Fibroblast of upper back skin (primary cell): ENCODE results near the gene ATOH7.
"Not testable (repeated sequence)": the region's sequence is repeated elsewhere in the genome, so short reads cannot be mapped to it uniquely, and the experiment has no call there.

Source experiments
- DNase-seq: peaks from one replicate; pipeline ENCODE4 v3.0.0-alpha.2; 2013

The ATOH7 gene

GRCh38 chr10:68231817-68232251, at the start of gene ATOH7:
ATOH7 (minus strand) TSS chr10:68232113; CDS start chr10:68231677, 436 bp downstream.
- DNase-seq = no peak

GRCh38 chr10:68280758-68281157, 48.8 kb upstream of the ATOH7 start:
- no peak for DNase-seq

- not testable (repeated sequence) for DNase-seq
These were observed 47.2 kb upstream of the ATOH7 start for GRCh38 chr10:68278906-68279753.

- not testable (repeated sequence) for DNase-seq
These were observed 45.9 kb upstream of the ATOH7 start for GRCh38 chr10:68277814-68278213.

GRCh38 chr10:68276224-68276623, 44.3 kb upstream of the ATOH7 start:
- no peak for DNase-seq

GRCh38 chr10:68275600-68276126, 43.8 kb upstream of the ATOH7 start:
- DNase-seq = no peak

GRCh38 chr10:68272833-68273232, 40.9 kb upstream of the ATOH7 start:
- DNase-seq = no peak

DNA sequence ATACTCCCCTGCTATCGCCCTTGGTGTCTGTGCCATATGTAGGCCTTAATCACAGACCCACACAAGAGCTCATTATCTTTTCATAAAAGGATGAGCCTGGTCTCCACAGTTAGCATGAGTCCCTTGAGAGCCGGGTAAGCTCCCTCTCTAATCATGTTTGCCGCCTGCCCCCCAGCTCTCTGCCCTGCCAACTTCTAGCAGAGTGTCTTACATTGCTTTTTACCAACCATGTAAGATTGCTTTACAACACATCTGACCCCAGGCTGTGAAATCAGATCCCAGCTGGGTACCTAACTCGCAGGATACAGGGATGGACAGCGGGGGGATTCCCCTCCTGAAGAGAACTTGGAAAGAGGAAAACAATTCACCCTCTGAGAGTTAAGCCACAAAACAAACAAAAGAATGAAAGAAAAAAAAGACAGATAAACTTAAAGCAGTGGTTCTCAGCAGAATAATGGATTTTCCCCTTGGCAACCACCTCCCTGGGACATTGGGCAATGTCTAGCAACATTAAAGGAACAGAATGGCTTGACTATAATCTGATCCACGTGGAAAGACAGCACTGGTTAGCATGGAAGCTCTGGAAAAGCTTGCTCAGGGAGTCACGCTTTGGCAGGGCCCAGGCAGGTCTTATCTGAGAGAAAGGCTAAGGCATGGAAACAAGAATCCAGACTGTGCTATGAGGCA, 39.4 kb upstream of the ATOH7 start:
- no peak for DNase-seq

DNA sequence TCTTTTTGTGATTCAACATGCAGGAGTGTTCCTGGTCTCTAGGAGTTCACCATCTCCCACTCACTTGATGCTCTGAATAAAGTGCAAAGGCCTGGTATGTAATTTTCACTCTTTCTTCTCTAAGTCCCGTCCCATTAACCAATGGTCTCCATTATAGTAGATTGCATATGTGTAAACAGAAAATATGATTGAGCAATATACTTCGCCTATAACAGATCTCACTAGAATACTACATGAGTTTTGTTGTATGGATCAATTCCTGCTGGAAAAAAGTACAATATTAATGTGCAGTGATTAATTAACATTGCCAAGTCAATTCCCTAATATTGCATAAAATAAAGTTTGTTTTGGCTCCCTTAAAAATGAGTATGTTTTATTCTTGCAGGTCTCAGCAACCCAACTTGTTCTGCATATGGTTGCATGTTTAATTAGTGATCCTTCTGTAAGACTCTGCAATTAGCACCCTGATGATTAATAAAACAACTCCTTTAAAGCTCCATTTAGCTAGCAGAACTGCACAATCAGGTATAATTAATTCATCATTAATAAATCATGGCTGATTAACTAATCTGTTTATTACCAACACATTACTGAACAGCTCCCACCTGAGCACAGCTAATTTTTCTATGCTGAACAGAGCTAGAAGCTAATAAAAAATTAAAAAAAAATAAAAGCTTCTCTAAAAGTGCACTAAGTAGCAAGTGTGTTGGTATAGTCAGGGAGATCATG, 37.8 kb upstream of the ATOH7 start:
- DNase-seq = no peak

DNA sequence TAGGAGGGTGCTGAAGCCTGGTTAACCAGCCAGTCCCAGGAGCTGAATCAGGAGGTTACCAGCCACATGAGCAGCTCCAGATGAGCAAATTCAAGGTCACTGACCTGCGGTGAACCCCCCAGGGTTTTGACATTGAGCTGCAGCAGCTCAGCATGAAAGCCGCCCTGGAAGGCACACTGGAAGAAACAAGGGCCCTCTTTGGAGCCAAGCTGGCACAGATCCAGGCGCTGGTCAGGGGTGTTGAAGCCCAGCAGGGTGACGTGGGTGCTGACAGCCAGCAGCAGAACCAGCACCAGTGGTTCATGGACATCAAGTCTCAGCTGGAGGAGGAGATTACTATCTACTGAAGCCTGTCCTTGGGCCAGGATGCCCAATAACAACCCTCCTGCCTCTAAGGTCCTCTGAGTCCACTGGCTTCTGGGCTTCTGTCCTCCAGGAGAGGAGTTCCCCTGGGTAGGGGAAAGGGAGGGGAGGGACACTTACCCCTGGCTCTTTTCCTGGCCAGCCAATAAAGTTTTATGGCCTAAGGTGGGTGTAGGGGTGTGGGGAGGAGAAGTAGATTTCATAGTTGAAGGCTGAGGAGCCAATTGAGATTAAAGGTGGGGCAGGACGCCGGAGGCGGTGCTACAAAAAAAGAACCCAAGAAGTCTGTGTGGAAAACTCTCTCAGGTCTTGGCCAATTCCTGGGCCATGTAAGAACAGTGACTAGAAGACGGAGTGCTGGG, 29.4 kb upstream of the ATOH7 start:
- no peak for DNase-seq

DNA sequence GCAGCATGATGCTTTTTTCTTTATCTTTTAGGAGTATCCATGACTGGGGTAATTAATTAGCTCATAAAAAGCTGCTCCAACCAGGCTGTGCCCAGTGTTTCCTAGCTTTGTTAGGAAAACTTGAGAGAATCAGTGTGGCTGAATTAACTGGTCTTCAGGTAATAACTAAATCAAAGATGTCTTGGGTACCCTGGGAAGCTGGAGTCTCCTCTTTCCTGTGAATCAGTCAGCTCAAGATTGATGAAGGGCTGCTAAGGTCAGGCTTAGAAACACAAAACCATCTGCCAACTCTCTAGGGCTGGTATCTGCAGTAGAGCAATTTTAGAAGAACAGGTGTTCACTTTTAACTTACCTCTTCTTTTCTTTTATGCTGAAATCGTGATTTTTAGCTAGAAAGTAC, 21.4 kb upstream of the ATOH7 start:
- no peak for DNase-seq

GRCh38 chr10:68251625-68252495, 19.9 kb upstream of the ATOH7 start:
- no peak for DNase-seq

- no peak for DNase-seq
These were observed 19.2 kb upstream of the ATOH7 start for GRCh38 chr10:68251151-68251550.

DNA sequence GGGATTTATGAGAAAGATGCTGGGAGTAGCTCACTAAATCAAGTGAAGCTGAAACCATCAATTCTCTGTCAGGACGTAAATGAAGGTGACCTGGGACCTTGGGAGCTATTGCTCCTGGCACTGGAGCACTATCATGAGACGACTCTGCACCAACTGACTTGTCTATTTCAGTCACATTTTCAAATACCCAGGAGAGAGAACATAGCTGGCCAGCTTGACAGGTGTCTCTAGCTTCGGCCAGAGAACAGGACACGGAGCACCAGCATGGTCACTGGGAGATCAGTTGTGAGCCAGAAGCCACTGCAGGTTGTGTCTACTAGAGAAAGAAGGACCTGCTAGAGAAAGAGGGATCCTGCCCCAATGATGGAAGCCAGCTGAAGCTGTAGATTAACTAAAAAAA, 17.4 kb upstream of the ATOH7 start:
- DNase-seq = no peak

DNA sequence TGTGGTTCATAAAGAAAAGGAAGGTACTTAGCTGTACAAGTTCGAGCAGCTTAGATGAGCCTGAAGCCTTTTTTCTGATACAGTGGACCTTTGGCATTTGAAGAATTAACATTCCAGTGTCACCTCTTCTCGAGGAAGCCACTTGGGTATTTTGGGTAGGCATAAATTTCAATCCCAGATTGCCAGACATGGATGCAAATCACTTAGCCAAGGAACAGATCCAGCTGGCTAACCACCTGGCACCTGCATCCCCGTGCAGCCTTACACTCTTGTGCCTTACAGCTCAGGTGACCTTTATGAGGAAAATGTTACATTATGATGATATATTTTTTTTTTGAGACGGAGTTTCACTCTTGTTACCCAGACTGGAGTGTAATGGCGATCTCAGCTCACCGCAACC, 16.0 kb upstream of the ATOH7 start:
- no peak for DNase-seq

DNA sequence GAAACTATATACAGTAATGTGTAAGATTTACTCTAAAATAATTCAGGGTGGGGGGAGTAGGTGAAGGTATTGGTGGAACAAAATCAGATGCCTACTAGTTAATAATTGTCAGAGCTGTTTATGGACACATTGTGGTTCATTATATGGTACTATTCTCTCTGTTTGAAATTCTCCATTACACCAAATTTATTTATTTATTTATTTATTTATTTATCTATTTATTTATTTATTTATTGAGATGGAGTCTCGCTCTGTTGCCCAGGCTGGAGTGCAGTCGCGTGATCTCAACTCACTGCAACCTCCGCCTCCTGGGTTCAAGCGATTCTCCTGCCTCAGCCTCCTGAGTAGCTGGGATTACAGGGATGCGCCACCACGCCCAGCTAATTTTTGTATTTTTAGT, 14.5 kb upstream of the ATOH7 start:
- not testable (repeated sequence) for DNase-seq

DNA sequence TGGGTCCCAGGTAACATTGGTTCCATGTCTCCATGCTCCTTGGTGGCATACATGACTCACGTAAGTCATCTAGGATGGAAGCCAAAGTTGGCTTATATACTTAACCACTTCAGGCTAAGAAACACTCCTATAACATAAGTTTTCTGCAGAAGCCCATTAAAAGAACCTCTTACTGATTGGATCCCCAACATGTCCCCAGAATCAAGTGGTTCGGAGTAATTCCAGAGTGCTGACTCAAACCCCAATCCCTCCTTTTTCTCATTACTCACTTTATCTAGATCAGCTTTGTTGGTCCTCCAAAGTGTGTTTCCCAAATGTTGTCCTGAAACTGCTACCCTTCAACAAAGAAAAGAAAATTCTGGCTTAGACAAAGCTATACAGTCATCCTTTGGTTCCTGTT, 10.1 kb upstream of the ATOH7 start:
- DNase-seq = peak; percentile 31

GRCh38 chr10:68239596-68240150, 7.8 kb upstream of the ATOH7 start:
- DNase-seq = no peak

- no peak for DNase-seq
These were observed 7.2 kb upstream of the ATOH7 start for GRCh38 chr10:68239069-68239468.

DNA sequence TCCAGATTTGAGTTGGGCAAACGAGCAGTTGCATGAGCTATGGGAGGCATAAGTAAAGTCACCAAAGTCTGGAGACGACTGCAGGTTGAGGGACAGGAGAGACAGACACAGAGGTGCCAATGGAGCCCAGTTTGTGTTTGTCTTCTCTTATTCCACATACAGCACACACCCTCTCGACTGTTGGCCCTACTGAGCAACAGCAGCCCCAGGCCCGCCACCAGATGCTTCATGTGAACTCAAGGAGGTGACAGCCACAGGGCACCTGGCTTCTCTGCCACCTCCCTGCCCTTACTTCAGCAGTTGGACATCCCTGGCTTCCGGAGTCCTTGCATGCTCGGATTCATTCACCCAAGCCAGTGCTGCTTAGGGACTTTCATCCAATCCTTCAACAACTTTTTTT, 6.5 kb upstream of the ATOH7 start:
- no peak for DNase-seq

DNA sequence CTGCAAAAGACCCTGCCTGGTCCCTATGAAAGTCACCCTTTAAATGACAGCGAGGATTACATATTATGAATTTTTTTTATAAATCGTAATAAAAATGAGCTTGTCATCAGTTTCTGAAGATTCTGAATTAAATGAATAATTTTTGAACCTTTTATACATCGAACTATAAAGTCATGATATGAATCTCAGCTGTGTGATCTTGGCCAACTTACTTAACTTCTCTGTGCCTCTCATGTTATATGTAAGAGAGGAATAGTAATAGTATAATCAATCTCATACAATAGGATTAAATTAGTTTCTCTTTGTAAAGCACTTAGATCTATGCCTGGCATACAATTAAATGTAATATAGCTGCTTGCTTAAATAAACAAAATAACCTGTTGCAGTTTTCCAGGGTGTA, 5.3 kb upstream of the ATOH7 start:
- no peak for DNase-seq
